Measurements from ENCODE around the gene RP2. TPM values are rescaled to one million over a fixed set of nuclear protein-coding genes. Genes with fewer than 3 reads are reported as not detected.

The RP2 gene
- total RNA-seq, 4 donors from 2014 or later: 8.9 to 14.9 (median 10.5) TPM

DNA sequence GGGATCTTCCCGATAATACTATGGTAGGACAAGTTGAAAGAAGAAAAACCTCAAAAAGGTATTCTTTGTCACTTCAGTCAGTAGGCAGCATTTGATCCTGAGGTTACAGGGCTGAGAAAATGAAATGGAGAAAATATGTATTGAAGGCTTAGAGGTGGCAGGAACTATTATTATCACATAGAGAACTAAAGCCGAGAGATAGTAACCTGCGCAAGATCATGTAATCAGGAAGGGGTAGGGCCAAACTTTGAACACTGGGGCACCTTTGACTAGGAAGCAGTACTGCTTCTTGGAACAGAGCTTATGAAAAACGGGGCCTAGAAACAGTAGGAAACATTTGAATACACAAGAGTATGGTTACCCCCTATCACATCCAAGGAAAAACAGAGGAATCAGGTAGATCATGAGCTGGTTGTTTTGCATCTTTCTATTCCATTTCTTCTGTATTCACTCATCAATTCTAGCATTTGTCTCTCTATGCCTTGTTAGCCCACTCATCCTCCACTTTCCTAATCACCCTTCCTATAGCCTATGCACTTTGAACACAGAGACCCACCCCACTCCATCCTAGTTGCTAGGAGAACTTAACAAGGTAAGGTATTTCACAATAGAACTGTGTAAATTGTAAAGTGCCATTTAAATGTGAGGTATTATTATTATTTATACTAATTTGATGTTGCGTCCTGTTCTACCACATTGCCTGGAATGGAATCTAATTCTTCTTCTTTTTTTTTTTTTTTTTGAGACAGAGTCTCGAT is 43.3 kb upstream of the RP2 start:
- no peak overlapping the region for H3K27ac ChIP-seq
- TF ChIP-seq, protein P1, sequence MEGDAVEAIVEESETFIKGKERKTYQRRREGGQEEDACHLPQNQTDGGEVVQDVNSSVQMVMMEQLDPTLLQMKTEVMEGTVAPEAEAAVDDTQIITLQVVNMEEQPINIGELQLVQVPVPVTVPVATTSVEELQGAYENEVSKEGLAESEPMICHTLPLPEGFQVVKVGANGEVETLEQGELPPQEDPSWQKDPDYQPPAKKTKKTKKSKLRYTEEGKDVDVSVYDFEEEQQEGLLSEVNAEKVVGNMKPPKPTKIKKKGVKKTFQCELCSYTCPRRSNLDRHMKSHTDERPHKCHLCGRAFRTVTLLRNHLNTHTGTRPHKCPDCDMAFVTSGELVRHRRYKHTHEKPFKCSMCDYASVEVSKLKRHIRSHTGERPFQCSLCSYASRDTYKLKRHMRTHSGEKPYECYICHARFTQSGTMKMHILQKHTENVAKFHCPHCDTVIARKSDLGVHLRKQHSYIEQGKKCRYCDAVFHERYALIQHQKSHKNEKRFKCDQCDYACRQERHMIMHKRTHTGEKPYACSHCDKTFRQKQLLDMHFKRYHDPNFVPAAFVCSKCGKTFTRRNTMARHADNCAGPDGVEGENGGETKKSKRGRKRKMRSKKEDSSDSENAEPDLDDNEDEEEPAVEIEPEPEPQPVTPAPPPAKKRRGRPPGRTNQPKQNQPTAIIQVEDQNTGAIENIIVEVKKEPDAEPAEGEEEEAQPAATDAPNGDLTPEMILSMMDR (IDR thresholded peaks at IDR 0.05): no peak
- TF ChIP-seq EP300 (IDR thresholded peaks at IDR 0.05) (no peak), POLR2AphosphoS5 (IDR thresholded peaks at IDR 0.05) (no peak), POLR2A (IDR thresholded peaks at IDR 0.05) (no peak)
- H3K4me3 ChIP-seq: no peak overlapping the region
- ATAC-seq: no peak
- H3K4me1 ChIP-seq: no peaks in the 10 kb centered on the region
- H3K36me3 ChIP-seq: no peaks in the 10 kb centered on the region
- 61 to 85% methylated on average over 3 to 5 of the region's 6 CpGs for WGBS, 2 donors (ENCODE audit: low coverage in 1 of 2)
- no peaks in the 10 kb centered on the region for H3K27me3 ChIP-seq
- H3K9me3 ChIP-seq: no peaks in the 10 kb centered on the region

GRCh38 chrX:46796574-46797191 is 40.2 kb upstream of the RP2 start:
- WGBS, 2 donors (ENCODE audit: low coverage in 1 of 2): 54 to 61% methylated on average over 6 to 7 of the region's 8 CpGs
- Histone ChIP-seq H3K27me3 (no peaks in the 10 kb centered on the region), H3K36me3 (no peaks in the 10 kb centered on the region), H3K9me3 (no peaks in the 10 kb centered on the region), H3K4me1 (no peaks in the 10 kb centered on the region), H3K4me3 (no peak overlapping the region), H3K27ac (no peak overlapping the region)
- ATAC-seq: peak; percentile 46
- no peak for TF ChIP-seq POLR2A (IDR thresholded peaks at IDR 0.05)
- TF ChIP-seq, protein P1 (IDR thresholded peaks at IDR 0.05): peak; percentile 49 to 78 (median 52)

- 67 to 100% methylated on average over 1 of the region's 3 CpGs for WGBS, 2 donors (ENCODE audit: low coverage in 1 of 2)
- TF ChIP-seq, protein P1 (IDR thresholded peaks at IDR 0.05): no peak
- TF ChIP-seq EP300 (IDR thresholded peaks at IDR 0.05) (no peak), POLR2AphosphoS5 (IDR thresholded peaks at IDR 0.05) (no peak), POLR2A (IDR thresholded peaks at IDR 0.05) (no peak)
- H3K27me3 ChIP-seq: no peaks in the 10 kb centered on the region
- H3K36me3 ChIP-seq: no peaks in the 10 kb centered on the region
- no peaks in the 10 kb centered on the region for H3K4me1 ChIP-seq
- no peaks in the 10 kb centered on the region for H3K9me3 ChIP-seq
- no peak overlapping the region for H3K27ac ChIP-seq
- H3K4me3 ChIP-seq: no peak overlapping the region
- no peak for ATAC-seq
Measured at GRCh38 chrX:46803140-46803539, 33.7 kb upstream of the RP2 start.

GRCh38 chrX:46805270-46805669 is 31.6 kb upstream of the RP2 start:
- H3K4me1 ChIP-seq: no peaks in the 10 kb centered on the region
- H3K27ac ChIP-seq: no peak overlapping the region
- no peaks in the 10 kb centered on the region for H3K27me3 ChIP-seq
- no peak overlapping the region for H3K4me3 ChIP-seq
- TF ChIP-seq POLR2A (IDR thresholded peaks at IDR 0.05) (no peak), POLR2AphosphoS5 (IDR thresholded peaks at IDR 0.05) (no peak), EP300 (IDR thresholded peaks at IDR 0.05) (no peak)
- TF ChIP-seq, protein P1 (IDR thresholded peaks at IDR 0.05): no peak
- 43 to 83% methylated on average over 1 of the region's 2 CpGs for WGBS, 2 donors (ENCODE audit: low coverage in 1 of 2)
- no peak for ATAC-seq
- H3K9me3 ChIP-seq: no peaks in the 10 kb centered on the region
- no peaks in the 10 kb centered on the region for H3K36me3 ChIP-seq

- no peaks in the 10 kb centered on the region for H3K36me3 ChIP-seq
- no peak for TF ChIP-seq POLR2AphosphoS5 (IDR thresholded peaks at IDR 0.05)
- TF ChIP-seq, protein P1 (IDR thresholded peaks at IDR 0.05): no peak
- TF ChIP-seq POLR2A (IDR thresholded peaks at IDR 0.05): no peak
- TF ChIP-seq EP300 (IDR thresholded peaks at IDR 0.05): no peak
- H3K27ac ChIP-seq: no peak overlapping the region
- ATAC-seq: no peak
- no peak overlapping the region for H3K4me3 ChIP-seq
- no peaks in the 10 kb centered on the region for H3K27me3 ChIP-seq
- H3K9me3 ChIP-seq: no peaks in the 10 kb centered on the region
- H3K4me1 ChIP-seq: no peaks in the 10 kb centered on the region
- WGBS, 2 donors (ENCODE audit: low coverage in 1 of 2): no CpG with 5 or more reads among the region's 1 CpG
Measured at GRCh38 chrX:46811121-46811520, 25.7 kb upstream of the RP2 start.

All from gastroesophageal sphincter (tissue), 4 donors.